GM19239 (cell line): ENCODE data around the gene FBXL5.

Source experiments
- DNase-seq: peaks from one replicate; pipeline ENCODE4 v3.0.0; 2011; ENCODE audit warnings: low spot score; ENCODE audit not compliant: insufficient read length
- FAIRE-seq: peaks from 2 replicates; lab custom pipeline; 2011; peaks lifted over from hg19 to GRCh38; lab: Jason Lieb, UNC

Gene FBXL5

GRCh38 chr4:15577508-15577907, 77.6 kb downstream of the FBXL5 start:
- no peak for DNase-seq
- no peak for FAIRE-seq

- FAIRE-seq (no peak), DNase-seq (no peak)
These were observed 79.2 kb downstream of the FBXL5 start for GRCh38 chr4:15575966-15576365.

GRCh38 chr4:15569746-15570145, 85.4 kb downstream of the FBXL5 start:
- DNase-seq, result no peak
- FAIRE-seq, result no peak

- FAIRE-seq (no peak), DNase-seq (no peak)
These were observed 86.3 kb downstream of the FBXL5 start for GRCh38 chr4:15568821-15569220.

- FAIRE-seq (no peak), DNase-seq (no peak)
These were observed 91.3 kb downstream of the FBXL5 start for GRCh38 chr4:15563871-15564270.

- DNase-seq (no peak), FAIRE-seq (no peak)
These were observed 92.5 kb downstream of the FBXL5 start for GRCh38 chr4:15562623-15563022.

- no peak for FAIRE-seq
- DNase-seq, result no peak
These were observed 93.0 kb downstream of the FBXL5 start for GRCh38 chr4:15562114-15562513.

GRCh38 chr4:15558561-15558960, 96.6 kb downstream of the FBXL5 start:
- no peak for FAIRE-seq
- DNase-seq, result no peak

- DNase-seq (no peak), FAIRE-seq (no peak)
These were observed 97.2 kb downstream of the FBXL5 start for GRCh38 chr4:15557786-15558550.

GRCh38 chr4:15556511-15557092, 98.6 kb downstream of the FBXL5 start:
- no peak for DNase-seq
- FAIRE-seq, result no peak
